Measurements from ENCODE around the gene ERBB3. TPM values are rescaled to one million over a fixed set of nuclear protein-coding genes. Genes with fewer than 3 reads are reported as not detected.

Gene ERBB3
- total RNA-seq, 2 experiments from 2014 or later: 2.3 to 2.5 TPM

DNA sequence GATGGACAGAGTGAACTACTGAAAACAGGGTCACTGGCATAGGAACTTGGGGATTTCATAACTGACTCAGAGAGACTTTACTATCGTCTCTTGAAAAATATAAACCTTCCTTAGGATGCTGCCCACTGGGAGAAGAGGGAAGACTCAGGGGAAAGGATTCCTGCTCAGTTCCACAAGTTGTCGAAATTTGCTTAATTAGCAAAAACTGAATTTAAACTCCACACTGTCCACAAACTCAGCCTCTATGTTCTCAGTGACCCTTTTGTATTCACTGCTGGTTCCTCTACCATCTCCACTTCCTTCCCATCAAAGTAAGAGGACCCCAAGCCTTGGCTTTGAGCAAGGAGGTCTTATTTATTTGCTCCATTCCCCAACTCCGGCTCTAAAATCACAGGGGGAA is 65.3 kb downstream of the ERBB3 start:
- Mint-ChIP-seq H3K4me3 (no peak overlapping the region), H3K36me3 (ENCODE audit: low read depth) (peaks cover 46% of the 10 kb centered on the region), H3K9me3 (no peaks in the 10 kb centered on the region), H3K27ac (no peak overlapping the region), H3K4me1 (peaks cover 41% of the 10 kb centered on the region), H3K27me3 (no peaks in the 10 kb centered on the region)
- POLR2A ChIA-PET: interaction anchor here (0.9 to 1.4 kb wide), 3 partner anchors 9 to 77 kb away, joined by 5 to 7 read pairs (median 6); partner anchors contain the start of gene RNF41
- CTCF ChIA-PET: interaction anchor here (1.5 kb wide), 1 partner anchor 98 kb away, joined by 4 read pairs; no protein-coding TSS in a partner anchor
- no peak for DNase-seq

DNA sequence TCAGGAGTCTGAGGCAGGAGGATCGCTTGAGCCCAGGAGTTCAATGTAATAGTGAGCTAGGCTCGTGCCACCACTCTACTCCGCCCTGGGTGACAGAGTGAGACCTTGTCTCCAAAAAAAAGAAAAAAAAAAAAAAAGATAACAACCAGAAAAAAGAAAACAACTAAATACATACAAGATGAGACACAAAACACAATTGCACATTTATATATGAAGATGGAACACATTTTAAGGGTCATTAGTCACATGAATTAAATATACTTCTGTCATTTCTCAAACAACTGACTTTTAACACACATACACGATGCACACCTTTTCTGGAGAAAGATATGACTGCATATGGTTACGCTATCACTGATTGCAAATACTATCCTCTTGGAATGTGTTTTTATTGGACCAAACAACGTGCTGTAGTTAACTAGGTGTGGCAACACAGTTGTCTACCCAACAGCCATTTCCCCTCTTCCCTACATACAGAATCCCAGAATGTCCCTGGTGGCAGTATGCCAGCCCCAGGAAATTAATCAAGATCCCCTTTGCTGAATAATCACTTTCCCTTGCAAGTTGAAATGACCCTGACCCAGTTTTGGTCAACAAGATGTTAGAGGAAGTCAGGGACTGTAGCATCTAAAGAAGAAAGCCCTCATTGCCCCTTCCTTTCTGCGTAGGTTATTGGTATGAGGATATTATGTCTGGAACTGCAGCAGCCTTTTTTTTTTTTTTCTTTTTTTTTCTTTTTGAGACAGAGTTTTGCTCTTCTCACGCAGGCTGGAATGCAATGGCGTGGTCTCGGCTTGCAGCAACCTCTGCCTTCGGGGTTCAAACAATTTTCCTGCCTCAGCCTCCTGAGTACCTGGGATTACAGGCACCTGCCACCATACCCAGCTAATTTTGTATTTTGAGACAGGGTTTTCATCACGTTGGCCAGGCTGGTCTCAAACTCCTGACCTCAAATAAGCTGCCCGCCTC is 66.8 kb downstream of the ERBB3 start:
- CTCF ChIA-PET: no interaction called here
- Mint-ChIP-seq H3K4me1 (peaks cover 45% of the 10 kb centered on the region), H3K36me3 (ENCODE audit: low read depth) (peaks cover 43% of the 10 kb centered on the region), H3K27me3 (no peaks in the 10 kb centered on the region), H3K27ac (peak overlapping the region; percentile 7), H3K9me3 (no peaks in the 10 kb centered on the region), H3K4me3 (no peak overlapping the region)
- POLR2A ChIA-PET: interaction anchor here (0.7 to 5.5 kb wide), 3 partner anchors 8 to 18 kb away, joined by 3 to 66 read pairs (median 4); partner anchors contain the start of genes ESYT1 and MYL6
- DNase-seq: no peak

DNA sequence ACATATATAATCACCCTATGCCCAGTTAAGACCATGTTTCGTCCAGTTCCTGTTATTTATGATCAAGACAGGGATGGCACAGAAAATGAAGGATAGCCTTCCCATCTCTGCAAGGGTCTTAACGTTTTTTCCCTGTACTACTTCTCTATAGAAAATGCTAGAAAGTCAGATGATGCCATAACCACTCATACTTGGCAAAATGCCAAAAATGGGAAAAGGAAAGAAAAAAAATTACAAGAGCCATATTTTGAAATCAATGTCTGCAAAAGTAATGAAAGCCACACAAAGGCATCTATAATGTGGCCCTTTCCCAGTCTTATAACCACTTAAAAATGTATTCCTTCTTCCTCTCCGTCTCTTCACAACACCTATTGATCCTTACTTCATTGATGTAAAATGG is 70.6 kb downstream of the ERBB3 start:
- no peaks in the 10 kb centered on the region for H3K27me3 Mint-ChIP-seq
- no peak for DNase-seq
- POLR2A ChIA-PET: interaction anchor here (0.7 to 5.5 kb wide), 6 partner anchors 11 to 46 kb away, joined by 3 to 66 read pairs (median 18); partner anchors contain the start of genes ESYT1, MYL6, PA2G4 and SMARCC2
- peak overlapping the region; percentile 100 for H3K27ac Mint-ChIP-seq
- H3K36me3 Mint-ChIP-seq (ENCODE audit: low read depth): peaks cover 20% of the 10 kb centered on the region
- CTCF ChIA-PET: interaction anchor here (1.1 to 2.0 kb wide), 5 partner anchors 11 to 39 kb away, joined by 4 to 18 read pairs (median 6); partner anchors contain the start of genes ESYT1 and SMARCC2
- no peaks in the 10 kb centered on the region for H3K9me3 Mint-ChIP-seq
- H3K4me3 Mint-ChIP-seq: peak overlapping the region; percentile 94
- H3K4me1 Mint-ChIP-seq: peaks cover 51% of the 10 kb centered on the region

DNA sequence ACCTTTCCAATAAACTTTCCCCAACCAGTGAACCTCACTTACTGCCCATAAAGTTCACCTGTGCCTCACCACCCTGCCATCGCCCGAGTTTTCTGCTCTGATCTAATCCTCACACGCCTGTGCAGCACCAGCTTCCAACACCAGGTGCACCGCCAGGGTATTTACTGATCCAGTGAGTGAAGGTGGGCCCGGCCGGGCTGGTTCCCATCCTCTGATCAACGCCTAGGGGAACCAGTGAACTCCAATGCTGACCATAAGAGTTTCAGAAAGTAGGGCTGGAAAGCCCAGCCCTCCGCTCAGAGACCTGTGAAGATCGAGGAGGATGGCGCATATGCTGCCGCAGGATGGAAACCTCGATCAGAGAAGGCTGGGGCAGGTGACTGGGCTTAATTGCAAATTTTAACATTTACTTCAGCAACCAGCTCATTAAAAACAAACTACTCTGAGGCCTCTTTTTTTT is 71.7 kb downstream of the ERBB3 start:
- H3K9me3 Mint-ChIP-seq: no peaks in the 10 kb centered on the region
- DNase-seq: peak; percentile 76
- POLR2A ChIA-PET: interaction anchor here (0.6 to 5.5 kb wide), 25 partner anchors 9 to 413 kb away, joined by 3 to 66 read pairs (median 6); partner anchors contain the start of genes CNPY2, ESYT1, MYL6 and ORMDL2
- peak overlapping the region; percentile 100 for H3K27ac Mint-ChIP-seq
- peak overlapping the region; percentile 94 for H3K4me3 Mint-ChIP-seq
- CTCF ChIA-PET: interaction anchor here (0.6 to 2.0 kb wide), 16 partner anchors 9 to 216 kb away, joined by 3 to 18 read pairs (median 4); partner anchors contain the start of genes ESYT1, SMARCC2 and ZC3H10
- H3K4me1 Mint-ChIP-seq: peaks cover 53% of the 10 kb centered on the region
- peaks cover 22% of the 10 kb centered on the region for H3K36me3 Mint-ChIP-seq (ENCODE audit: low read depth)
- H3K27me3 Mint-ChIP-seq: no peaks in the 10 kb centered on the region

DNA sequence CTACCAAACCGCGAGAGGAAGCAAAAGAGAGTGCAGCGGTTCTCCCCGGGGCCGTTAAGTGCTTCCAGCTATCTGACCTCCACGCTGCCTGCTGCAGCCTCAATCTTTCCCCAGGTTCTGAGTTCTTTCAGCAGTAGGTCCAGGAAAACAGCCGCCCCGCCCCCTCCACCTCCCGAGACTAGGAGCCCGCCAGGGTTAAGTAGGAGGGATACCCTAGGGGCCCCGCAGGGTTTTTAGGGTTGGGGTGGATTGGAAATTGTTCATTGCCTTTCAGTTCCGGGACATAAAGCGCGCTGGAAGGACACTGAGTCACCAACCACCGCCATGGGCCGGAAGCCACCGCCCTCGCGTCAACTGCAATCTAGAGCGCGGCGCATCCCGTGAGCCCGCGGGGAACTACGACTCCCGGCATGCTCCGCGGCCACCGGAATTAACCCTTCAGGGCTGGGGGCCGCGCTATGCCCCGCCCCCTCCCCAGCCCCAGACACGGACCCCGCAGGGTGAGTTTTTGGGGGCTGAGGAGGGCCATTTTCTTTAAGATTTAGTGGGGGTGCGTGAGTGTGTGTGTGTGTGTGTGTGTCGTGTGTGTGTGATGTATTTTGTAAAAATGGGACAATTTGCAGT is 72.3 kb downstream of the ERBB3 start, which contains the start of gene MYL6B:
TSS of gene MYL6B (plus strand) at position 456 of the 624 bp plus-strand sequence. CDS start 1,332 bp downstream, outside the sequence.
- peaks cover 51% of the 10 kb centered on the region for H3K4me1 Mint-ChIP-seq
- POLR2A ChIA-PET: interaction anchor here (0.7 to 5.5 kb wide), 22 partner anchors 9 to 335 kb away, joined by 3 to 66 read pairs (median 7); partner anchors contain the start of genes CNPY2, ESYT1, MYL6 and ORMDL2
- peak within 1 kb of the TSS; percentile 100 for H3K27ac Mint-ChIP-seq
- CTCF ChIA-PET: interaction anchor here (0.6 to 2.0 kb wide), 14 partner anchors 10 to 108 kb away, joined by 3 to 18 read pairs (median 5); partner anchors contain the start of genes ESYT1, SMARCC2 and ZC3H10
- H3K27me3 Mint-ChIP-seq: no peaks in the 10 kb centered on the region
- DNase-seq: peak; percentile 97
- H3K4me3 Mint-ChIP-seq: peak within 1 kb of the TSS; percentile 94
- H3K9me3 Mint-ChIP-seq: no peaks in the 10 kb centered on the region
- peaks cover 24% of the 10 kb centered on the region for H3K36me3 Mint-ChIP-seq (ENCODE audit: low read depth)

Other genes starting within 250 kb of the ERBB3 start
- gene MMP19, start 237.2 kb upstream of the ERBB3 start, total RNA-seq: not detected
- gene PYM1, start 152.3 kb upstream of the ERBB3 start, total RNA-seq: 10 to 100 TPM; 54.2 to 56.0 TPM
- 100 to 1,000 TPM; 427 to 431 TPM for gene DGKA, start 149.0 kb upstream of the ERBB3 start, total RNA-seq
- under 1 TPM; 0.33 to 0.60 TPM for gene PMEL, start 114.1 kb upstream of the ERBB3 start, total RNA-seq
- 10 to 100 TPM; 88.9 to 98.9 TPM for gene CDK2, start 113.3 kb upstream of the ERBB3 start, total RNA-seq
- 10 to 100 TPM; 70.1 to 71.5 TPM for gene RAB5B, start 106.1 kb upstream of the ERBB3 start, total RNA-seq
- 1 to 10 TPM; 4.2 to 5.3 TPM for gene SUOX, start 82.9 kb upstream of the ERBB3 start, total RNA-seq
- 10 to 100 TPM; 17.6 to 19.4 TPM for gene IKZF4, start 59.1 kb upstream of the ERBB3 start, total RNA-seq
- 10 to 100 TPM; 30.4 to 35.0 TPM for gene RPS26, start 38.2 kb upstream of the ERBB3 start, total RNA-seq
- 100 to 1,000 TPM; 242 to 243 TPM for gene PA2G4, start 24.4 kb downstream of the ERBB3 start, total RNA-seq
- gene RPL41, start 36.5 kb downstream of the ERBB3 start, total RNA-seq: 1,000 to 10,000 TPM; 3,981 to 4,002 TPM
- gene ZC3H10, start 38.1 kb downstream of the ERBB3 start, total RNA-seq: 10 to 100 TPM in 1 of 2 experiments, 1 to 10 TPM in 1; 8.0 to 10.3 TPM
- 100 to 1,000 TPM; 266 to 279 TPM for gene ESYT1, start 48.1 kb downstream of the ERBB3 start, total RNA-seq
- gene MYL6B, start 72.4 kb downstream of the ERBB3 start, total RNA-seq: 10 to 100 TPM; 60.4 to 63.2 TPM
- 1,000 to 10,000 TPM; 1,594 to 1,602 TPM for gene MYL6, start 78.2 kb downstream of the ERBB3 start, total RNA-seq
- 100 to 1,000 TPM; 133 to 137 TPM for gene SMARCC2, start 109.3 kb downstream of the ERBB3 start, total RNA-seq
- gene RNF41, start 141.8 kb downstream of the ERBB3 start, total RNA-seq: 10 to 100 TPM; 33.8 to 35.2 TPM
- 10 to 100 TPM; 49.6 to 52.3 TPM for gene NABP2, start 144.2 kb downstream of the ERBB3 start, total RNA-seq
- 1 to 10 TPM in 1 of 2 experiments, under 1 TPM in 1; 0.80 to 1.2 TPM for gene SLC39A5, start 149.9 kb downstream of the ERBB3 start, total RNA-seq
- 10 to 100 TPM; 46.4 to 50.1 TPM for gene ANKRD52, start 178.2 kb downstream of the ERBB3 start, total RNA-seq
- gene COQ10A, start 186.8 kb downstream of the ERBB3 start, total RNA-seq: 10 to 100 TPM; 12.8 to 16.7 TPM
- gene CS, start 220.2 kb downstream of the ERBB3 start, total RNA-seq: 100 to 1,000 TPM; 188 to 193 TPM
- gene CNPY2, start 235.8 kb downstream of the ERBB3 start, total RNA-seq: 10 to 100 TPM; 95.0 to 99.3 TPM